Loucy (cell line): ENCODE data around the gene TSC22D3.

Source experiments
- CTCF ChIP-seq: fragments of 200-600 bp; sonication (generic); conservative IDR thresholded peaks from 2 replicates; pipeline ENCODE4 v1.5.1; 2014; ENCODE audit warnings: mild to moderate bottlenecking, antibody characterized with exemption, low read length
- EZH2phosphoT487 ChIP-seq: fragments of 200-600 bp; IDR thresholded peaks from 2 replicates; pipeline ENCODE4 v1.6.1; 2018; ENCODE audit warnings: antibody characterized with exemption, mild to moderate bottlenecking, moderate library complexity, borderline replicate concordance

GRCh38 chrX:107724653-107725052 lies 50.9 kb downstream of the TSC22D3 start:
- TF ChIP-seq CTCF (no peak), EZH2phosphoT487 (no peak)
